ENCODE results near the gene TCEAL7. TPM values are rescaled to one million over a fixed set of nuclear protein-coding genes. Genes with fewer than 3 reads are reported as not detected.

The TCEAL7 gene
- total and polyA plus RNA-seq, 2 of the 4 experiments (the other 2 are of a cell fraction) = 6.5 to 15.4 TPM

GRCh38 chrX:103356858-103357257 is 26.8 kb downstream of the TCEAL7 start:
- Histone ChIP-seq H2AFZ (replicated peaks; ENCODE audit: low read length, poor library complexity) (peak overlapping the region; percentile 18), H3K36me3 (ENCODE audit: control insufficient read depth, insufficient read depth, low read length) (peaks cover 2% of the 10 kb centered on the region; the same call in 1 of the 2 replicates), H3K79me1 (ENCODE audit: low read depth in 1 of 2, low read length in 2 of 2) (0 out of 4 replicates have a peak, but pooled peaks cover 0 to 6% of the 10 kb centered on the region in 2 experiments), H4K8ac (ENCODE audit: low read depth in 2 of 2, low read length in 2 of 2) (peak overlapping the region; percentile 87 to 89; a peak in 3 of 4 replicates), H3K27me3 (ENCODE audit: control insufficient read depth, insufficient read depth, low read length) (no peaks in the 10 kb centered on the region), H4K91ac (ENCODE audit: insufficient read depth, low read depth, low read length) (peak overlapping the region; percentile 88), H3K4ac (ENCODE audit: low read depth, low read length) (peak overlapping the region; percentile 91), H2BK120ac (ENCODE audit: low read depth, low read length) (no peak overlapping the region; the same call in 1 of the 2 replicates), H2AK5ac (ENCODE audit: low read depth, low read length) (peak overlapping the region; percentile 54; the same call in 1 of the 2 replicates), H3K4me1 (ENCODE audit: control insufficient read depth, insufficient read depth, low read length) (peaks cover 5% of the 10 kb centered on the region; the same call in 1 of the 2 replicates), H4K20me1 (ENCODE audit: insufficient read depth, low read length) (no peaks in the 10 kb centered on the region), H3K27ac (ENCODE audit: insufficient read depth, low read length) (peak overlapping the region; percentile 87), H3K4me3 (ENCODE audit: insufficient read depth, low read depth, low read length) (peak overlapping the region; percentile 94), H2AK9ac (replicated peaks; ENCODE audit: low read depth, low read length, poor library complexity) (peak overlapping the region; percentile 92), H2BK15ac (ENCODE audit: low read depth, low read length) (no peak overlapping the region), H3K4me2 (ENCODE audit: low read depth, low read length) (peak overlapping the region; percentile 84), H2BK5ac (ENCODE audit: low read depth, low read length, poor library complexity, severe bottlenecking) (peak overlapping the region; percentile 97), H4K5ac (ENCODE audit: low read depth, low read length) (peak overlapping the region; percentile 47), H3K23ac (ENCODE audit: low read depth, low read length) (peak overlapping the region; percentile 92; the same call in 1 of the 2 replicates), H2BK20ac (ENCODE audit: low read depth, low read length) (no peak overlapping the region), H3K18ac (ENCODE audit: low read depth, low read length) (peak overlapping the region; percentile 95), H3K56ac (ENCODE audit: extremely low read depth, insufficient read depth, low read length) (peak overlapping the region; percentile 89), H3K9me1 (ENCODE audit: insufficient read depth, low read length) (no peaks in the 10 kb centered on the region; the same call in 1 of the 2 replicates), H3K9ac (ENCODE audit: low read depth, low read length) (peak overlapping the region; percentile 99), H3K14ac (replicated peaks; ENCODE audit: low read depth, low read length) (peak overlapping the region; percentile 99), H3K9me3 (ENCODE audit: control insufficient read depth, insufficient read depth, low read length) (no peaks in the 10 kb centered on the region)
- no CpG with 5 or more reads among the region's 13 CpGs for WGBS, 2 experiments (ENCODE audit: extremely low coverage in 2 of 2, insufficient read length in 1 of 2)
- ChIA-PET CTCF (no interaction called here), POLR2A (ENCODE audit: unreplicated experiment) (interaction anchor here (2.6 kb wide), 1 partner anchor 11 kb away, joined by 15 read pairs; no protein-coding TSS in a partner anchor)
- in situ Hi-C loops (cut with MboI; ENCODE audit: low sequenced_read_pairs) = no loop called here
- ATAC-seq (ENCODE audit: low read depth) (peak; percentile 30), DNase-seq (no peak)
- TF ChIP-seq ELK1 (IDR thresholded peaks at IDR 0.05; ENCODE audit: borderline replicate concordance, low read depth, low read length) (no peak), CHD1 (IDR thresholded peaks at IDR 0.05; ENCODE audit: low read depth, low read length) (no peak), MAFK (IDR thresholded peaks at IDR 0.05; ENCODE audit: low read depth, low read length) (no peak), NFE2L2 (IDR thresholded peaks at IDR 0.05; ENCODE audit: low read depth, low read length) (no peak), BHLHE40 (IDR thresholded peaks at IDR 0.05; ENCODE audit: low read depth, low read length) (no peak), FOS (IDR thresholded peaks at IDR 0.05; ENCODE audit: low read depth, low read length) (no peak), POLR2A (IDR thresholded peaks at IDR 0.05; ENCODE audit: low read depth, low read length) (no peak), RFX5 (IDR thresholded peaks at IDR 0.05; ENCODE audit: low read depth, low read length) (no peak)
- TF ChIP-seq, protein P1, sequence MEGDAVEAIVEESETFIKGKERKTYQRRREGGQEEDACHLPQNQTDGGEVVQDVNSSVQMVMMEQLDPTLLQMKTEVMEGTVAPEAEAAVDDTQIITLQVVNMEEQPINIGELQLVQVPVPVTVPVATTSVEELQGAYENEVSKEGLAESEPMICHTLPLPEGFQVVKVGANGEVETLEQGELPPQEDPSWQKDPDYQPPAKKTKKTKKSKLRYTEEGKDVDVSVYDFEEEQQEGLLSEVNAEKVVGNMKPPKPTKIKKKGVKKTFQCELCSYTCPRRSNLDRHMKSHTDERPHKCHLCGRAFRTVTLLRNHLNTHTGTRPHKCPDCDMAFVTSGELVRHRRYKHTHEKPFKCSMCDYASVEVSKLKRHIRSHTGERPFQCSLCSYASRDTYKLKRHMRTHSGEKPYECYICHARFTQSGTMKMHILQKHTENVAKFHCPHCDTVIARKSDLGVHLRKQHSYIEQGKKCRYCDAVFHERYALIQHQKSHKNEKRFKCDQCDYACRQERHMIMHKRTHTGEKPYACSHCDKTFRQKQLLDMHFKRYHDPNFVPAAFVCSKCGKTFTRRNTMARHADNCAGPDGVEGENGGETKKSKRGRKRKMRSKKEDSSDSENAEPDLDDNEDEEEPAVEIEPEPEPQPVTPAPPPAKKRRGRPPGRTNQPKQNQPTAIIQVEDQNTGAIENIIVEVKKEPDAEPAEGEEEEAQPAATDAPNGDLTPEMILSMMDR (conservative IDR thresholded peaks at IDR 0.05; ENCODE audit: low read depth, low read length) = no peak
- BruUV-seq (replicated peaks) = no TSS peak
- intact Hi-C loops (cut with micrococcal nuclease) = loop anchor here (1.0 to 5.0 kb wide), 2 partner anchors 20 to 105 kb away; no protein-coding TSS in a partner anchor
- dilution Hi-C loops (cut with HindIII; ENCODE audit: low sequenced_read_pairs, unreplicated experiment) = no loop called here

Data from IMR-90 (cell line).